ENCODE data around the gene CERT1.

Gene CERT1

GRCh38 chr5:75519761-75520160 lies 8.3 kb upstream of the CERT1 start:
- H3K9me3 ChIP-seq (ENCODE audit: insufficient read depth, low read depth, low read length), result peaks cover 20% of the 10 kb centered on the region
- TF ChIP-seq, protein P1, sequence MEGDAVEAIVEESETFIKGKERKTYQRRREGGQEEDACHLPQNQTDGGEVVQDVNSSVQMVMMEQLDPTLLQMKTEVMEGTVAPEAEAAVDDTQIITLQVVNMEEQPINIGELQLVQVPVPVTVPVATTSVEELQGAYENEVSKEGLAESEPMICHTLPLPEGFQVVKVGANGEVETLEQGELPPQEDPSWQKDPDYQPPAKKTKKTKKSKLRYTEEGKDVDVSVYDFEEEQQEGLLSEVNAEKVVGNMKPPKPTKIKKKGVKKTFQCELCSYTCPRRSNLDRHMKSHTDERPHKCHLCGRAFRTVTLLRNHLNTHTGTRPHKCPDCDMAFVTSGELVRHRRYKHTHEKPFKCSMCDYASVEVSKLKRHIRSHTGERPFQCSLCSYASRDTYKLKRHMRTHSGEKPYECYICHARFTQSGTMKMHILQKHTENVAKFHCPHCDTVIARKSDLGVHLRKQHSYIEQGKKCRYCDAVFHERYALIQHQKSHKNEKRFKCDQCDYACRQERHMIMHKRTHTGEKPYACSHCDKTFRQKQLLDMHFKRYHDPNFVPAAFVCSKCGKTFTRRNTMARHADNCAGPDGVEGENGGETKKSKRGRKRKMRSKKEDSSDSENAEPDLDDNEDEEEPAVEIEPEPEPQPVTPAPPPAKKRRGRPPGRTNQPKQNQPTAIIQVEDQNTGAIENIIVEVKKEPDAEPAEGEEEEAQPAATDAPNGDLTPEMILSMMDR (conservative IDR thresholded peaks at IDR 0.05; ENCODE audit: low read length), result no peak
- no peak for TF ChIP-seq EZH2phosphoT487 (IDR thresholded peaks at IDR 0.05; ENCODE audit: borderline replicate concordance)
- H3F3A ChIP-seq (ENCODE audit: low read depth), result no peaks in the 10 kb centered on the region
- H2AFZ ChIP-seq (ENCODE audit: low read length), result no peak overlapping the region
- no peak overlapping the region for H3K4me3 ChIP-seq (ENCODE audit: low read length, poor library complexity, severe bottlenecking)
- H3K36me3 ChIP-seq (ENCODE audit: insufficient read depth, low read length), result peaks cover 18% of the 10 kb centered on the region
- H3K27me3 ChIP-seq (ENCODE audit: insufficient read depth, low read length, poor library complexity, severe bottlenecking), result peaks cover 3% of the 10 kb centered on the region
- peak overlapping the region; percentile 18 for H3K4me2 ChIP-seq (ENCODE audit: low read depth, low read length, poor library complexity, severe bottlenecking)
- H3K9ac ChIP-seq (ENCODE audit: low read depth, low read length, poor library complexity, severe bottlenecking), result no peak overlapping the region
- H3K4me1 ChIP-seq (ENCODE audit: insufficient read depth, low read length, poor library complexity, severe bottlenecking), result peaks cover 33% of the 10 kb centered on the region
- H3K9me2 ChIP-seq (replicated peaks; ENCODE audit: low read depth, low read length), result no peaks in the 10 kb centered on the region
- peaks cover 22% of the 10 kb centered on the region for H4K20me1 ChIP-seq (ENCODE audit: insufficient read depth, low read length, poor library complexity, severe bottlenecking)
- H3K79me2 ChIP-seq (ENCODE audit: insufficient read depth, low read length), result peaks cover 92% of the 10 kb centered on the region

DNA sequence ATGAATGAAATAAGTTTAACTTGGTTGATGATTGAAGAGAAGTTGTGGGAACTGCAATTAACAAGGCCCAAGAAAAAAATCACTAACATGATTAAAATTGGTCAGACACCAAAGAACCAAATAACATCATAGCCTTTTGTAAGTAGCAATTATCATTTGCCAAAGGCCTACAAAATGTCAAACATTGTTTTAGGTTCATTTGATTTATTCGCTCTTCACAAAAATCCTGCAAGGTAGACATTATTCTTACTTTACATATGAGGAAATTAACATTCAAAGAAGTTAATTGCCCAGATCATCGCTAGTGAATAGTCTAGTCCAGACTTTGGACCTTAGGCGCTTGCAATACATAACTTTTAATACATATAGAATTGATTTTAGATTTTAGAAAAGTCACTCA lies 2.9 kb upstream of the CERT1 start:
- H3K4me2 ChIP-seq (ENCODE audit: low read depth, low read length, poor library complexity, severe bottlenecking), result peak overlapping the region; percentile 71
- H4K20me1 ChIP-seq (ENCODE audit: insufficient read depth, low read length, poor library complexity, severe bottlenecking), result peaks cover 38% of the 10 kb centered on the region
- H2AFZ ChIP-seq (ENCODE audit: low read length), result no peak overlapping the region
- no peaks in the 10 kb centered on the region for H3K36me3 ChIP-seq (ENCODE audit: insufficient read depth, low read length)
- peaks cover 60% of the 10 kb centered on the region for H3K4me1 ChIP-seq (ENCODE audit: insufficient read depth, low read length, poor library complexity, severe bottlenecking)
- H3K27me3 ChIP-seq (ENCODE audit: insufficient read depth, low read length, poor library complexity, severe bottlenecking), result no peaks in the 10 kb centered on the region
- H3K4me3 ChIP-seq (ENCODE audit: low read length, poor library complexity, severe bottlenecking), result peak overlapping the region; percentile 82
- H3K9me2 ChIP-seq (replicated peaks; ENCODE audit: low read depth, low read length), result no peaks in the 10 kb centered on the region
- TF ChIP-seq, protein P1 (conservative IDR thresholded peaks at IDR 0.05; ENCODE audit: low read length), result no peak
- no peak for TF ChIP-seq EZH2phosphoT487 (IDR thresholded peaks at IDR 0.05; ENCODE audit: borderline replicate concordance)
- H3K79me2 ChIP-seq (ENCODE audit: insufficient read depth, low read length), result peaks cover 92% of the 10 kb centered on the region
- no peaks in the 10 kb centered on the region for H3K9me3 ChIP-seq (ENCODE audit: insufficient read depth, low read depth, low read length)
- no peak overlapping the region for H3K9ac ChIP-seq (ENCODE audit: low read depth, low read length, poor library complexity, severe bottlenecking)
- H3F3A ChIP-seq (ENCODE audit: low read depth), result no peaks in the 10 kb centered on the region

DNA sequence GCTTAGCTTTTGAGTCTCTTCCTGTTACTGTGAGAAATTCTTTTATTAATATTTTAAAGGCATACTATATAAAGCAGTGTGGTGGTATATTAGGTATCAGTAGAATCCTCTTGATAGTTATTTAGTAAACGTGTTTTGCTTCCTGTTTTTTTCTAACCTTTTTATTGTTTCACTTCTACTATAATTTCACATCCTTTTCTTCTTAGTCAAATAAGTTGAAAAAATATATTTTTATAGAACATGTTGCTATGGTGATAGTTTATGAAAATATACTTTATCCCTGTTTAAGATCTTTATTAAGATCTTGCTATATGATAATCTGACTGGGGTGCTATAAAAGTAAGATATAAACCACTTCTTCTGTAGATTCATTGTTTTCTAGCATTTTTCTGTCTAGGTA lies 2.4 kb upstream of the CERT1 start:
- Histone ChIP-seq H3K4me2 (ENCODE audit: low read depth, low read length, poor library complexity, severe bottlenecking) (peak overlapping the region; percentile 71), H3F3A (ENCODE audit: low read depth) (no peaks in the 10 kb centered on the region), H3K4me1 (ENCODE audit: insufficient read depth, low read length, poor library complexity, severe bottlenecking) (peaks cover 61% of the 10 kb centered on the region), H2AFZ (ENCODE audit: low read length) (no peak overlapping the region), H4K20me1 (ENCODE audit: insufficient read depth, low read length, poor library complexity, severe bottlenecking) (peaks cover 38% of the 10 kb centered on the region), H3K9me3 (ENCODE audit: insufficient read depth, low read depth, low read length) (no peaks in the 10 kb centered on the region), H3K9ac (ENCODE audit: low read depth, low read length, poor library complexity, severe bottlenecking) (peak overlapping the region; percentile 73), H3K4me3 (ENCODE audit: low read length, poor library complexity, severe bottlenecking) (peak overlapping the region; percentile 82), H3K36me3 (ENCODE audit: insufficient read depth, low read length) (no peaks in the 10 kb centered on the region), H3K27me3 (ENCODE audit: insufficient read depth, low read length, poor library complexity, severe bottlenecking) (no peaks in the 10 kb centered on the region), H3K9me2 (replicated peaks; ENCODE audit: low read depth, low read length) (no peaks in the 10 kb centered on the region), H3K79me2 (ENCODE audit: insufficient read depth, low read length) (peaks cover 92% of the 10 kb centered on the region)
- TF ChIP-seq, protein P1 (conservative IDR thresholded peaks at IDR 0.05; ENCODE audit: low read length), result no peak
- TF ChIP-seq EZH2phosphoT487 (IDR thresholded peaks at IDR 0.05; ENCODE audit: borderline replicate concordance), result no peak
